Measurements from ENCODE around the gene UBXN2A.

UBXN2A gene

DNA sequence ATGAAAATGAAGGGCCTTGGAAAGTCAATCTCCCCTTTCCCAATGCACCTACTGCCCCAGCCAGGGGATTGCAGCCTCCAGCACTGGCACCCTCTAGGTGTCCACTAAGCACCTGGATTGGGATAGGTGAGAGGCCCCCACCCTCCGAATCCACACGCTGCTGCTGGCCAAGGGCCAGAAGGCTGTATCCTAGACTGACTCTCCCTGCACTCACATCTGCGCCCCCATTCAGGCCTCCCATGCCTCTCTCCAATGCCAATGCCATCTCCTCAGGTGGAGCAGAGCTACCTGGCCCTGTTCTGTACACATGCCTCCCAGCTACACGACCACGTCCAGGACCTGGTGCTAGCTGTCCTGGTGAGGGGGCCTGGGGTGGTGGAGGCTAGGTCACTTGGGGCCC lies 79.5 kb downstream of the UBXN2A start:
- H3K27ac ChIP-seq (ENCODE audit: low read depth, low read length): no peak overlapping the region
- no peaks in the 10 kb centered on the region for H3K9me3 ChIP-seq (ENCODE audit: control insufficient read depth in 1 of 2, low read length in 2 of 2)
- no peaks in the 10 kb centered on the region for H3K27me3 ChIP-seq (ENCODE audit: control insufficient read depth in 1 of 2, insufficient read depth in 2 of 2, low read length in 2 of 2)
- H3K9ac ChIP-seq (ENCODE audit: low read depth in 1 of 2, low read length in 2 of 2): no peak overlapping the region
- no peaks in the 10 kb centered on the region for H3K4me1 ChIP-seq (ENCODE audit: control insufficient read depth in 1 of 2, insufficient read depth in 2 of 2, low read length in 2 of 2)
- H3K4me3 ChIP-seq (ENCODE audit: low read depth in 1 of 2, low read length in 2 of 2): no peak overlapping the region
- H3K36me3 ChIP-seq (ENCODE audit: control insufficient read depth in 1 of 2, insufficient read depth in 2 of 2, low read length in 2 of 2): peaks cover 0 to 9% of the 10 kb centered on the region in 2 donors

DNA sequence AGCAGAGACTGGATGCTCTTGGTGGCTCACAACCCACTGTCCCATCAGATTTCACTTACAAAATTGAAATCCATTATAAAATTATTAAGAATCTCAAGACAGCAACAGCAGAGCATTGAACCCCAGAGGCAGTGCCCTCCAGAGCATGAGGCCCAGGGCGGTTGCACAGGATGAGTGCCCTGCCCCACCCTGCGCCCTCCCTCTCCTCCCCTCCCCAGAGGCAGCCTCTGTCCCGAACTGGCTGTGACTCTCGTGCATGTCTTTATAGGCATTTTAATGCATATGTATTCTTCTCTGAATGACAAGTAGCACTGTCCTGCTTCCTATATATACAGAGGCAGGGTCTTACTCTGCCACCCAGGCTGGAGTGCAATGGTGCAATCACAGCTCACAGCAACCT lies 80.0 kb downstream of the UBXN2A start:
- Histone ChIP-seq H3K36me3 (ENCODE audit: control insufficient read depth in 1 of 2, insufficient read depth in 2 of 2, low read length in 2 of 2) (peaks cover 0 to 9% of the 10 kb centered on the region in 2 donors), H3K4me1 (ENCODE audit: control insufficient read depth in 1 of 2, insufficient read depth in 2 of 2, low read length in 2 of 2) (no peaks in the 10 kb centered on the region), H3K27me3 (ENCODE audit: control insufficient read depth in 1 of 2, insufficient read depth in 2 of 2, low read length in 2 of 2) (no peaks in the 10 kb centered on the region), H3K4me3 (ENCODE audit: low read depth in 1 of 2, low read length in 2 of 2) (no peak overlapping the region), H3K27ac (ENCODE audit: low read depth, low read length) (no peak overlapping the region), H3K9me3 (ENCODE audit: control insufficient read depth in 1 of 2, low read length in 2 of 2) (no peaks in the 10 kb centered on the region), H3K9ac (ENCODE audit: low read depth in 1 of 2, low read length in 2 of 2) (no peak overlapping the region)

DNA sequence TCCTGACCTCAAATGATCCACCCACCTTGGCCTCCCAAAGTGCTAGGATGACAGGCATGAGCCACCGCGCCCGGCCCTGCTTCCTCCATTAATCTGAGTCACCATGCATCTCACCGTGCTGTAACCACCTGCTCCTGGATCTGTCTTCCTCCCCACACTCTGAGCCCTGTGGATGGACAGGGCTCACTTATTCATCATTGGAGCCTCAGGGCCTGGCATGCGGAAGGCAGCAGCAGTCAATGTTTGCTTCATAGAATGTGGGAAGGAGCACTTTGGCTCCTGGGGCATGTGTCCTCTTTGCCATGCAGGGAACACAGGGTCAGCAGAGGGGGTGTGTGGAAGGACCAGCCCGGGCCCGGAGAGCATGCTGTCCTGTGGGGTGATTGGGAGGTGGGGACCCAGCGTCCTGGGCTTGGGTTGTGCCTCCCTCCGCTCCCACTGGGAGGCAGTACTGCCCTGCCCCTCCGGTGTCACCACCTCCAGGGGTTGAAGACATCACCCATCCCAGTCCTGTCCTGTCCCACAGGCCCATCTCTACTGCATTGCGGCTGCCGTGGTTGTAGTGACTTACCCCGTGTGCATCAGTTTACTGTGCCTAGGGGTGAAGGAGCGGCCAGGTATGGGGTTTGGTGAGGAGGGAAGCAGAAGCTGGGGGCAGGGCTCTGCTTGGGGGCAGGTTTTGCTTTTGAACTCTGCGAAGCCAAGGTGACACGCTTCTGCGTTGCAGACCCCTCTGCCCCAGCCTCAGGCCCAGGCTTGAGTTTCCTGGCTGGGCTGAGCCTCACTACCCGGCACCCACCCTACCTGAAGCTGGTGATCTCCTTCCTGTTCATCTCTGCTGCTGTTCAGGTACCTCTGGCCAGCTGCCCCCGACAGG lies 81.1 kb downstream of the UBXN2A start:
- Histone ChIP-seq H3K4me3 (ENCODE audit: low read depth in 1 of 2, low read length in 2 of 2) (no peak overlapping the region), H3K4me1 (ENCODE audit: control insufficient read depth in 1 of 2, insufficient read depth in 2 of 2, low read length in 2 of 2) (no peaks in the 10 kb centered on the region), H3K36me3 (ENCODE audit: control insufficient read depth in 1 of 2, insufficient read depth in 2 of 2, low read length in 2 of 2) (peaks cover under 1 to 9% of the 10 kb centered on the region in 2 donors), H3K27me3 (ENCODE audit: control insufficient read depth in 1 of 2, insufficient read depth in 2 of 2, low read length in 2 of 2) (no peaks in the 10 kb centered on the region), H3K9me3 (ENCODE audit: control insufficient read depth in 1 of 2, low read length in 2 of 2) (no peaks in the 10 kb centered on the region), H3K27ac (ENCODE audit: low read depth, low read length) (no peak overlapping the region), H3K9ac (ENCODE audit: low read depth in 1 of 2, low read length in 2 of 2) (no peak overlapping the region)

DNA sequence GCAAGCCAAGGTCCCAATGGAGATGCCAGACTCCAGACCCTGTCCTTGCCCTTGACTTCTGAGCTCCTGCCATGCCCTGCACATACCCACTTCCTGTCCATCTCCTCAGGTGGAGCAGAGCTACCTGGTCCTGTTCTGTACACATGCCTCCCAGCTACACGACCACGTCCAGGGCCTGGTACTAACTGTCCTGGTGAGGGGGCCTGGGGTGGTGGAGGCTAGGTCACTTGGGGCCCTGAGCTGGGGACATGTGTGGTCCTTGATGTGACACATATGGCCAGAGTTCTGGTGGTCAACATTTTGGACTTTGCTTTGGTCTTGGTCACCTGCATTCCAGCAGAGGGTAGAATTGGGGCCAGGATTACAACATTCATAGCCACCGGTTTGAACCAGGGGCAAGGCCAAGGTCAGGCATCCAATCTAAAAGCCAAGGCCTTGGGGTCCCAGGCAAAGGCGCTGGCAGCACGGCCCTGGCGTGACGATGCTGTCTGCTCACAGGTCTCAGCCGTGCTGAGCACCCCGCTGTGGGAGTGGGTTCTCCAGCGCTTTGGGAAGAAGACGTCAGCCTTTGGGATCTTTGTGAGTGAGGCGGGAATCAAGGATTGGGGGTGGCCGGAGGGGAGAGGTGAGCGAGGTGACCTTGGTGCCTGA lies 82.2 kb downstream of the UBXN2A start:
- Histone ChIP-seq H3K9me3 (ENCODE audit: control insufficient read depth in 1 of 2, low read length in 2 of 2) (no peaks in the 10 kb centered on the region), H3K36me3 (ENCODE audit: control insufficient read depth in 1 of 2, insufficient read depth in 2 of 2, low read length in 2 of 2) (peaks cover 5 to 9% of the 10 kb centered on the region in 2 donors), H3K4me1 (ENCODE audit: control insufficient read depth in 1 of 2, insufficient read depth in 2 of 2, low read length in 2 of 2) (no peaks in the 10 kb centered on the region), H3K27ac (ENCODE audit: low read depth, low read length) (no peak overlapping the region), H3K27me3 (ENCODE audit: control insufficient read depth in 1 of 2, insufficient read depth in 2 of 2, low read length in 2 of 2) (no peaks in the 10 kb centered on the region), H3K9ac (ENCODE audit: low read depth in 1 of 2, low read length in 2 of 2) (no peak overlapping the region), H3K4me3 (ENCODE audit: low read depth in 1 of 2, low read length in 2 of 2) (no peak overlapping the region)

DNA sequence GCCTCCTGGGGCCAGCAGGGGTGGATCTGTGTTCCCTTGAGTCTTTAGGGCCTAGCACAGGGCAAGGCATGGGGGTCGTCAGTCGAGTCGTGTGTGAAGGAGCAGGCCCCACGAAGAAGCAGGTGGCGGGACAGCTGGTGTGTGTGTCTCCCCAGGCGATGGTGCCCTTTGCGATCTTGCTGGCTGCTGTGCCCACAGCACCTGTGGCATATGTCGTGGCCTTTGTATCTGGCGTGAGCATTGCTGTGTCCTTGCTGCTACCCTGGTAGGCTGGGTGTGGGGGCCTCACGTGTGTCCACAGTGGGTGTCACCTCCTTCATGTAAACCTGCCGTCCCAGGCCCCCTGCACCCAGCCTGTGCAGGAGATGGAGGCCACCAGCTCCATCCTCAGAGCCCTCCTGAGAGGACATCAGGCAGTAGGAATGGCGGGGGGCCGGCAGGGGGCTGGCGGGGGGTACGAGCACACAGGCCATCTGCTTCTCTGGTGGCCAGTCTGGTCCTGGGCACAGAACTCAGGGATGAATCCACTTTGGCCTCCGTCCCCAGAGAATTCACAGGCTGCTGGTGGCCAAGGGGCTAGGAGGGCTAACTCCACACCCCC lies 82.8 kb downstream of the UBXN2A start:
- Histone ChIP-seq H3K9ac (ENCODE audit: low read depth in 1 of 2, low read length in 2 of 2) (no peak overlapping the region), H3K9me3 (ENCODE audit: control insufficient read depth in 1 of 2, low read length in 2 of 2) (no peaks in the 10 kb centered on the region), H3K27me3 (ENCODE audit: control insufficient read depth in 1 of 2, insufficient read depth in 2 of 2, low read length in 2 of 2) (no peaks in the 10 kb centered on the region), H3K27ac (ENCODE audit: low read depth, low read length) (no peak overlapping the region), H3K4me1 (ENCODE audit: control insufficient read depth in 1 of 2, insufficient read depth in 2 of 2, low read length in 2 of 2) (no peaks in the 10 kb centered on the region), H3K36me3 (ENCODE audit: control insufficient read depth in 1 of 2, insufficient read depth in 2 of 2, low read length in 2 of 2) (peaks cover 5 to 9% of the 10 kb centered on the region in 2 donors), H3K4me3 (ENCODE audit: low read depth in 1 of 2, low read length in 2 of 2) (no peak overlapping the region)

DNA sequence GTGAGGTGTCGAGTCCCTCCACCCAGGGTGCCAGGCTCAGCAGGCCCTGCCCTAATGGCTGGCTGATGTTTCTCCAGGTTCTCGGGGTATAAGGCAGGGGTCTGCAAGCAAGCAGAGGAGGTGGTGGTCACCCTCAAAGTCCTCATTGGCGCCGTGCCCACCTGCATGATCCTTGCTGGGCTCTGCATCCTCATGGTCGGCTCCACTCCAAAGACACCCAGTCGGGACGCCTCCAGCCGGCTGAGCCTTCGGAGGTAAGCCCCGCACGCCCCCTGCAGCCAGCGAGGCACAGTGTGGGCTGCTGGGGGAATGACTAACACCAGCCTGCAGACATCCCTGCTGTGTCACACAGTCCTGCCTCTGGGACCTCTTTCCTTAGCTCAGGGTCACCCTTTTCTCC lies 83.8 kb downstream of the UBXN2A start:
- H3K4me3 ChIP-seq (ENCODE audit: low read depth in 1 of 2, low read length in 2 of 2): no peak overlapping the region
- no peaks in the 10 kb centered on the region for H3K4me1 ChIP-seq (ENCODE audit: control insufficient read depth in 1 of 2, insufficient read depth in 2 of 2, low read length in 2 of 2)
- H3K9ac ChIP-seq (ENCODE audit: low read depth in 1 of 2, low read length in 2 of 2): no peak overlapping the region
- H3K27ac ChIP-seq (ENCODE audit: low read depth, low read length): no peak overlapping the region
- H3K9me3 ChIP-seq (ENCODE audit: control insufficient read depth in 1 of 2, low read length in 2 of 2): no peaks in the 10 kb centered on the region
- no peaks in the 10 kb centered on the region for H3K27me3 ChIP-seq (ENCODE audit: control insufficient read depth in 1 of 2, insufficient read depth in 2 of 2, low read length in 2 of 2)
- peaks cover 5 to 13% of the 10 kb centered on the region in 2 donors for H3K36me3 ChIP-seq (ENCODE audit: control insufficient read depth in 1 of 2, insufficient read depth in 2 of 2, low read length in 2 of 2)

DNA sequence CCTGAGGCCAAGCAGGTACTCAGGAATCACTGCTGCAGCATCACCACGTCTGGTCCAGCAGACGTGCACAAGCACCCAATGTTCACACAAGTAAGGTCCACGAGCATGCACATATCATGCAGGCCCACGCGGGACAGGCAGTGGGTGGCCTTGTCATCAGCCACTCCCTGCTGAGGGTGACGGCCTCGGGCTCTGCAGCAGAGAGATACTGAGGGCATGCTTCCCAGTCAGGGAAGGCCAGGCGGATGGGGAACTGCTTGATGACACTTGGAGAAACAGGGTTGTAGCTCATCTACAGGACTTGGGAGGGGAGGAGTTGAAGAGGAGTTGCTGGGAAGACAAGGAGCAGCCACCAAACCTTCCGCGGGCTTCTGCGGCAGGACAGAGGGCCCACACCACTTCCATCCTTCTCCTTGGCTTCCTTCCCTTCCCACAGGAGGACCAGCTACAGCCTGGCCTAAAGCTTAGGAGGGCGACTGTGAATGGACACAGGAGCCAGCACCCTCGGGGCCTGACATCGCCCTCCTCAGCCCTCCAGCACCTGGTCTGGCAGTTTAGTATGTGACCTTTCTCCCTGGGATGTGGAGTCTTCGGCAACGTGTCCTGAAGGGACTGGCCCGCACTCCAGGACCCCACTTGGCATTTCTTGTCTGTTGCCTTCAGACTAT lies 84.9 kb downstream of the UBXN2A start:
- H3K4me1 ChIP-seq (ENCODE audit: control insufficient read depth in 1 of 2, insufficient read depth in 2 of 2, low read length in 2 of 2): no peaks in the 10 kb centered on the region
- no peaks in the 10 kb centered on the region for H3K27me3 ChIP-seq (ENCODE audit: control insufficient read depth in 1 of 2, insufficient read depth in 2 of 2, low read length in 2 of 2)
- no peak overlapping the region for H3K27ac ChIP-seq (ENCODE audit: low read depth, low read length)
- H3K9me3 ChIP-seq (ENCODE audit: control insufficient read depth in 1 of 2, low read length in 2 of 2): no peaks in the 10 kb centered on the region
- peaks cover 5 to 19% of the 10 kb centered on the region in 2 donors for H3K36me3 ChIP-seq (ENCODE audit: control insufficient read depth in 1 of 2, insufficient read depth in 2 of 2, low read length in 2 of 2)
- no peak overlapping the region for H3K9ac ChIP-seq (ENCODE audit: low read depth in 1 of 2, low read length in 2 of 2)
- no peak overlapping the region for H3K4me3 ChIP-seq (ENCODE audit: low read depth in 1 of 2, low read length in 2 of 2)

DNA sequence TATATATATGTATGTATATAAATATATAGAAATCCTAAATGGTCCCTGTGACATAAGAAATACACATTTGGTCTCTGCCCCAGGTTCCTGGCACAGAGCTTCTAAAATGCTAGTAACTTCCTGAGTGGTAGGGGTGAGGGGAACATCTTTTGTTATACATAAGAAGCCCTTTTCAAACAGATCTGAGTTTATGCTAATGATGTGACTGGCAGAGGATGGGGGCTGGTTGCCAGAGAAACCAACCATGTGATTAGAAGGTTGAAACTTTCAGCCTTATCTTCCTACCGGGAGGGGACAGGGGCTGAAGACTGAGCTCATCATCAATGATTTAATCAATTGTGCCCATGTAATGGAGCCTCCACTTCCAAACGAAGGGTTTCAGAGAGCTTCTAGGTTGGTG lies 86.0 kb downstream of the UBXN2A start:
- Histone ChIP-seq H3K9ac (ENCODE audit: low read depth in 1 of 2, low read length in 2 of 2) (no peak overlapping the region), H3K27ac (ENCODE audit: low read depth, low read length) (no peak overlapping the region), H3K9me3 (ENCODE audit: control insufficient read depth in 1 of 2, low read length in 2 of 2) (no peaks in the 10 kb centered on the region), H3K4me1 (ENCODE audit: control insufficient read depth in 1 of 2, insufficient read depth in 2 of 2, low read length in 2 of 2) (no peaks in the 10 kb centered on the region), H3K4me3 (ENCODE audit: low read depth in 1 of 2, low read length in 2 of 2) (no peak overlapping the region), H3K27me3 (ENCODE audit: control insufficient read depth in 1 of 2, insufficient read depth in 2 of 2, low read length in 2 of 2) (no peaks in the 10 kb centered on the region), H3K36me3 (ENCODE audit: control insufficient read depth in 1 of 2, insufficient read depth in 2 of 2, low read length in 2 of 2) (peaks cover 5 to 28% of the 10 kb centered on the region in 2 donors)

DNA sequence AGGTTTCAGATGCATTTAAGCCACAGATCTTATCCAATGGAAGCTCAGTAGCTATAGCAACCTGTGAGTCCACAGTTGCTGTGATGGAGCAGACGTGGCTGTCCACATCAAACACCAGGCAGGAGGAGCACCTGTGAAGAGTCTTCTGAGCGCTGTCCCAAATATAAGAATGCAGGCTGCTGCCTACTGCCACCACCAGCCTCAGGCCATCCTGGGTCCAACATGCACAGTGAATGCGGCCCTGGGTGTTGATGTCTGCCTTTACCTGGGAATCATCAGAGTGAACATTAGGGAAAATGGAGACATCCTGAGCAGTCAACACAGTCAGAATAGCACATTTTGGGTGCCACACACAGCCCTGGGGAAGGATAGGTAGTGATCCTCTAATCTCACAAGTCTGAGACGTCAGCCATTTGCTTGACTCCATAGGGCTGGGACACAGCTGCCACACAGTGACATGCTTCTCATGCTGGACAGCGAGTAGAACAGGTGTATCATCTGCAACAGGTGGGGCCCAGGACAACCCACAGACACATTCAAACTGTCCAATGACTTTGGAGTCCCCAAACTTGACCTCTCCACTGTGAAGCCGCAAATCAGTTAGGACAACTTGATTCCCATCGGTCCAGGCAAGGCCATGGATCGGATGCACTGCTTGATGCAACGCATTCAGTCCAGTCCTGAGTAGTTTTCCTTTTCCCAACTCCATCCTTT lies 98.7 kb downstream of the UBXN2A start:
- Histone ChIP-seq H3K36me3 (ENCODE audit: control insufficient read depth in 1 of 2, insufficient read depth in 2 of 2, low read length in 2 of 2) (peaks cover 0 to 19% of the 10 kb centered on the region in 2 donors), H3K4me1 (ENCODE audit: control insufficient read depth in 1 of 2, insufficient read depth in 2 of 2, low read length in 2 of 2) (no peaks in the 10 kb centered on the region), H3K9me3 (ENCODE audit: control insufficient read depth in 1 of 2, low read length in 2 of 2) (no peaks in the 10 kb centered on the region), H3K9ac (ENCODE audit: low read depth in 1 of 2, low read length in 2 of 2) (no peak overlapping the region), H3K27me3 (ENCODE audit: control insufficient read depth in 1 of 2, insufficient read depth in 2 of 2, low read length in 2 of 2) (no peaks in the 10 kb centered on the region), H3K4me3 (ENCODE audit: low read depth in 1 of 2, low read length in 2 of 2) (no peak overlapping the region), H3K27ac (ENCODE audit: low read depth, low read length) (no peak overlapping the region)
